Measurements from ENCODE around the gene LILRB5.
"Not testable (repeated sequence)": the region's sequence is repeated elsewhere in the genome, so short reads cannot be mapped to it uniquely, and the experiment has no call there.

DNA sequence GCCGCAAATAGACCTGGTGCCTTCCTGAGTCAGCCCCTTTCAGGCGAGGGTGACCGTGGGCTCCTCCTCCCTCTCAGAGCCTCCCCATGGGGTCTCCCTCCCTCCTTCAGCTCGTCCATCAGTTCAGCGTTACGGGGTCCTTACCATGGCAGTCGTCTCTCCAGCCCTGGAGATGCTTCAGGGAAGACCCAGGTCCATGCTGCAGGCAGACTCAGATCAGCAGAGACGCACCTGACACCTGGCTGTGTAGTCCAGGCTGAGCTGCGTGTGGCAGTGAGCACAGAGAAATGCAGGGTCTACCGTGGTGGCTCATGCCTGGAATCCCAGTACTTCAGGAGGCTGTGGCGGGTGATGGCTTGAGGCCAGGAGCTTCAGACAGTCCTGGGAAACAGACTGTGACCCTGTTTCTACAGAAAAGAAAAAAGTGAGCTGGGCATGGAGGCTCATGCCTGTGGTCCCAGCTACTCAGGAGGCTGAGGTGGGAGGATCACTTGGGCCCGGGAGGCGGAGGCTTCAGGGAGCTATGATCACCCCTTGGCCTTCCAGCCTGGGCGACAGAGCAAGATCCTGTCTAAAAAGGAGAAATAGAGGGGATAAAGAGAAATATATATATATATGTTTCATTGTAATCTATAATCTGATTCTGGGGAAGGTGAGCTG lies 33.7 kb downstream of the LILRB5 start:
- TF ChIP-seq, protein P1, sequence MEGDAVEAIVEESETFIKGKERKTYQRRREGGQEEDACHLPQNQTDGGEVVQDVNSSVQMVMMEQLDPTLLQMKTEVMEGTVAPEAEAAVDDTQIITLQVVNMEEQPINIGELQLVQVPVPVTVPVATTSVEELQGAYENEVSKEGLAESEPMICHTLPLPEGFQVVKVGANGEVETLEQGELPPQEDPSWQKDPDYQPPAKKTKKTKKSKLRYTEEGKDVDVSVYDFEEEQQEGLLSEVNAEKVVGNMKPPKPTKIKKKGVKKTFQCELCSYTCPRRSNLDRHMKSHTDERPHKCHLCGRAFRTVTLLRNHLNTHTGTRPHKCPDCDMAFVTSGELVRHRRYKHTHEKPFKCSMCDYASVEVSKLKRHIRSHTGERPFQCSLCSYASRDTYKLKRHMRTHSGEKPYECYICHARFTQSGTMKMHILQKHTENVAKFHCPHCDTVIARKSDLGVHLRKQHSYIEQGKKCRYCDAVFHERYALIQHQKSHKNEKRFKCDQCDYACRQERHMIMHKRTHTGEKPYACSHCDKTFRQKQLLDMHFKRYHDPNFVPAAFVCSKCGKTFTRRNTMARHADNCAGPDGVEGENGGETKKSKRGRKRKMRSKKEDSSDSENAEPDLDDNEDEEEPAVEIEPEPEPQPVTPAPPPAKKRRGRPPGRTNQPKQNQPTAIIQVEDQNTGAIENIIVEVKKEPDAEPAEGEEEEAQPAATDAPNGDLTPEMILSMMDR (IDR thresholded peaks at IDR 0.05 in 8 of 11, conservative IDR thresholded peaks at IDR 0.05 in 3 of 11), result not testable (repeated sequence)
- TF ChIP-seq POLR2A, POLR2AphosphoS5 (IDR thresholded peaks at IDR 0.05): not testable (repeated sequence)

All from spleen (tissue), 7 donors.